Activated CD8-positive, alpha-beta memory T cell treated with anti-CD3 and anti-CD28 coated beads, Interleukin-2, amount 10 ng/mL, durations not matched to agents 7 days and 5 days (primary cell): ENCODE results near the gene GPR183. TPM values are rescaled to one million over a fixed set of nuclear protein-coding genes. Genes with fewer than 3 reads are reported as not detected.

Source experiments
- ATAC-seq: fragments of 150-1000 bp; cut with Tn5 transposase; one replicate; pipeline ENCODE4 v1.10.0; 2021; ENCODE audit warnings: moderate library complexity
- CTCF ChIA-PET: fragments of 350-600 bp; sonication (Branson Sonifier 250); formaldehyde crosslinking; loops from one replicate; lab custom pipeline; 2021; ENCODE audit warnings: antibody characterized with exemption; lab: Charles Lee
- DNase-seq: peaks from one replicate; pipeline ENCODE4 v3.0.0-alpha.2; 2020
- H3K27ac Mint-ChIP-seq: one replicate; pipeline ENCODE4 v1.8.0; 2021; ENCODE audit warnings: mild to moderate bottlenecking, mixed read lengths
- H3K27me3 Mint-ChIP-seq: one replicate; pipeline ENCODE4 v1.8.0; 2021; ENCODE audit warnings: mixed read lengths
- H3K36me3 Mint-ChIP-seq: one replicate; pipeline ENCODE4 v1.8.0; 2021; ENCODE audit warnings: mild to moderate bottlenecking, mixed read lengths
- H3K4me1 Mint-ChIP-seq: one replicate; pipeline ENCODE4 v1.8.0; 2021; ENCODE audit warnings: mixed read lengths
- H3K4me3 Mint-ChIP-seq: one replicate; pipeline ENCODE4 v1.8.0; 2021; ENCODE audit warnings: mild to moderate bottlenecking, moderate library complexity, mixed read lengths
- H3K9me3 Mint-ChIP-seq: one replicate; pipeline ENCODE4 v1.8.0; 2022; ENCODE audit warnings: low read depth, mixed read lengths
- total RNA-seq, 2 experiments: library from RNA; stranded (reverse); gene quantifications; one replicate each; pipeline ENCODE4 v1.2.3, GENCODE V29; 2021

GPR183 gene
- total RNA-seq, 2 experiments from 2014 or later, result 15.3 to 19.5 TPM

DNA sequence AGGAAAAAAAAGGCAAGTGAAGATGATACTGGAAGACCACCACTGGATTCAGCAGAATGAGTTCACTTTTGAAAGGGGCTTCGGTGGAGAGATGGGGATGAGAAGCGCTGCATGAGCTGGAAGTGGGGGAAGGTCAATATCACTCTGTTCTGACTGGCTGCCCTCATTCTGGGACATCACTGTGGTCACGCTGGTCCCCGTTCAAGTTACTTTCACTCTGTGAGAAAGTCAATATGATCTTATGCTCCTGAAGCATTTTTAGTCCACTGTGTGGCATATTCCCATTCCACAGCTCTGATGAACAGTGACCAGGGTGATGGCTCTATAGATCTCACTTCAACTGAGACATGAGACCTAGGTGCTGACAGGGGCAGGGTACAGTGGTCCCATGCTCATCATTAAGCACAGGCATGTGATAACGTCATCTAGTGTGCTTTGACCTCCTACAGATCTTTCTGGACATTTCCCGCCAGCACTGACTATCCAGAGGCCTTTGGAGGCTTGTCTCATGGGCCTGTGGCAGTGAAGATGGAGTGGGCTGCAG, 40.2 kb upstream of the GPR183 start:
- no peak overlapping the region for H3K27ac Mint-ChIP-seq
- CTCF ChIA-PET, result no interaction called here
- H3K9me3 Mint-ChIP-seq, result no peaks in the 10 kb centered on the region
- ATAC-seq (no peak), DNase-seq (no peak)
- H3K4me3 Mint-ChIP-seq, result no peak overlapping the region
- H3K27me3 Mint-ChIP-seq, result no peaks in the 10 kb centered on the region
- peaks cover 35% of the 10 kb centered on the region for H3K4me1 Mint-ChIP-seq
- H3K36me3 Mint-ChIP-seq, result peaks cover 31% of the 10 kb centered on the region

- DNase-seq, result no peak
- no peak for ATAC-seq
- Mint-ChIP-seq H3K27me3 (no peaks in the 10 kb centered on the region), H3K4me3 (no peak overlapping the region), H3K27ac (no peak overlapping the region), H3K9me3 (no peaks in the 10 kb centered on the region), H3K4me1 (peaks cover 26% of the 10 kb centered on the region), H3K36me3 (peaks cover 36% of the 10 kb centered on the region)
- CTCF ChIA-PET, result no interaction called here
Measured at GRCh38 chr13:99346335-99347042, 39.3 kb upstream of the GPR183 start.

- CTCF ChIA-PET, result interaction anchor here (0.8 kb wide), 1 partner anchor 92 kb away, joined by 3 read pairs; no protein-coding TSS in a partner anchor
- no peak overlapping the region for H3K4me3 Mint-ChIP-seq
- no peak overlapping the region for H3K27ac Mint-ChIP-seq
- peaks cover 27% of the 10 kb centered on the region for H3K4me1 Mint-ChIP-seq
- peaks cover 47% of the 10 kb centered on the region for H3K36me3 Mint-ChIP-seq
- H3K27me3 Mint-ChIP-seq, result no peaks in the 10 kb centered on the region
- ATAC-seq (no peak), DNase-seq (no peak)
- H3K9me3 Mint-ChIP-seq, result no peaks in the 10 kb centered on the region
Measured at GRCh38 chr13:99345345-99345744, 38.1 kb upstream of the GPR183 start.

DNA sequence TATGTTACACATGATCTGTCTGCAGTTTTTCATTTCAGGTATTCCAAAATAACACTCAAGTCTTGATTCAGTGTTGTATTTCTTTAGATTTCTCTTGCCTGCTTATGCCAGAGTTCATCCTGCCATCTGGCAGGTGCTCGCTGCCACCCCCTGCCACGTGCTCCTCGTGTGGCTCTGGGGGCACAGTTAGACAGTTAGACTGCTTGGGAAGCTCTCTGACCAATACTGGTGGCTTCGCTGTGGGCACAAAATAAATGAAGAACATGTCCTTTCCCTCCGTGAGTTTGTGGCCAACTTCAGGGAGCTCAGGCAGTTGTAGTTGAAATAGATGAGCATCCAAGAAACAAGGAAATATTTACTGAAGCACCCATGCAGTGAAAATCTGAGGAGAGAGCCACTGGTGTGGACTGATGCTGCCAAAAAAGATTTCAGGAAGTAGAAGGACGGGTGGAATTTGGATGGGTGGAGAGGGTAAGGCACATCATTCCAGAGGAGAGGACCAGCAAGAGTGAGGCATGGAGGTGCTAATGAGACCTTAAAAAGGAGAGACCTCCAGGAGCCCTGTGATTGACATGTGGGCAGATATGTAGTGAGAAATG, 37.5 kb upstream of the GPR183 start:
- ATAC-seq, result no peak
- Mint-ChIP-seq H3K4me3 (no peak overlapping the region), H3K27me3 (no peaks in the 10 kb centered on the region), H3K9me3 (no peaks in the 10 kb centered on the region), H3K4me1 (peaks cover 34% of the 10 kb centered on the region), H3K27ac (no peak overlapping the region), H3K36me3 (peaks cover 48% of the 10 kb centered on the region)
- DNase-seq, result no peak
- CTCF ChIA-PET, result no interaction called here

- peaks cover 49% of the 10 kb centered on the region for H3K36me3 Mint-ChIP-seq
- DNase-seq (peak; percentile 22), ATAC-seq (no peak)
- no peaks in the 10 kb centered on the region for H3K9me3 Mint-ChIP-seq
- H3K4me1 Mint-ChIP-seq, result peaks cover 40% of the 10 kb centered on the region
- CTCF ChIA-PET, result interaction anchor here (0.8 to 2.0 kb wide), 2 partner anchors 9 to 71 kb away, joined by 3 to 7 read pairs; no protein-coding TSS in a partner anchor
- no peak overlapping the region for H3K4me3 Mint-ChIP-seq
- no peaks in the 10 kb centered on the region for H3K27me3 Mint-ChIP-seq
- no peak overlapping the region for H3K27ac Mint-ChIP-seq
Measured at GRCh38 chr13:99342723-99343315, 35.6 kb upstream of the GPR183 start.

- Mint-ChIP-seq H3K4me3 (no peak overlapping the region), H3K27ac (no peak overlapping the region), H3K4me1 (peaks cover 37% of the 10 kb centered on the region)
Measured at GRCh38 chr13:99341969-99342722, 34.9 kb upstream of the GPR183 start.

DNA sequence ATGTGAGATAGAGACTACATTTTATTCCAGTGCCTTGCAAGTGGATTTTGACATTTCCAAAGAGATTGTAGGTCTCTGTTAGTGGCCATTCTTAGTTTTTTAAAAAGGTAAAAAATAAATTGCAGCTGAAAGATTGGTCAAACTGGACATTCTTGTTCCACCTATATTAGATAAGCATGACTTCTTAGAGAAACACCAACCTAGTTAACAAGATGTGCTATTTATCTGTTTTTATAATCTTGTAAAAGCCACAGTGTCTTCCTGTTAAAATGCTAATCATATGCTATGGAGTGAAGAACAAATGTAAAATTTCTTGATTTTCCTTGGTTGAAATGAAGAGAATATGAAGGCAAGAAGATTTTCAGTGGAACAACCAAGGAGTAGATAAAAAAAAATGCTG, 33.4 kb upstream of the GPR183 start:
- CTCF ChIA-PET, result interaction anchor here (1.1 to 1.7 kb wide), 2 partner anchors 12 to 74 kb away, joined by 3 to 4 read pairs; no protein-coding TSS in a partner anchor
- no peak overlapping the region for H3K4me3 Mint-ChIP-seq
- DNase-seq, result no peak
- peak; percentile 43 for ATAC-seq
- no peak overlapping the region for H3K27ac Mint-ChIP-seq
- no peaks in the 10 kb centered on the region for H3K9me3 Mint-ChIP-seq
- peaks cover 50% of the 10 kb centered on the region for H3K36me3 Mint-ChIP-seq
- H3K4me1 Mint-ChIP-seq, result peaks cover 32% of the 10 kb centered on the region
- H3K27me3 Mint-ChIP-seq, result no peaks in the 10 kb centered on the region

More at GRCh38 chr13:99341969-99342722, 34.9 kb upstream of the GPR183 start:
- H3K9me3 Mint-ChIP-seq, result no peaks in the 10 kb centered on the region
- CTCF ChIA-PET, result interaction anchor here (0.8 to 2.0 kb wide), 3 partner anchors 9 to 71 kb away, joined by 3 to 7 read pairs (median 3); no protein-coding TSS in a partner anchor
- H3K36me3 Mint-ChIP-seq, result peaks cover 53% of the 10 kb centered on the region
- no peaks in the 10 kb centered on the region for H3K27me3 Mint-ChIP-seq
- no peak for DNase-seq
- ATAC-seq, result no peak

- Mint-ChIP-seq H3K9me3 (no peaks in the 10 kb centered on the region), H3K27me3 (no peaks in the 10 kb centered on the region), H3K36me3 (peaks cover 48% of the 10 kb centered on the region), H3K4me1 (peaks cover 32% of the 10 kb centered on the region), H3K4me3 (no peak overlapping the region), H3K27ac (peak overlapping the region; percentile 18)
- peak; percentile 71 for ATAC-seq
- CTCF ChIA-PET, result interaction anchor here (1.7 kb wide), 1 partner anchor 74 kb away, joined by 4 read pairs; no protein-coding TSS in a partner anchor
- DNase-seq, result peak; percentile 61
Measured at GRCh38 chr13:99339736-99340397, 32.7 kb upstream of the GPR183 start.

GRCh38 chr13:99339230-99339721, 32.1 kb upstream of the GPR183 start:
- H3K27me3 Mint-ChIP-seq, result no peaks in the 10 kb centered on the region

DNA sequence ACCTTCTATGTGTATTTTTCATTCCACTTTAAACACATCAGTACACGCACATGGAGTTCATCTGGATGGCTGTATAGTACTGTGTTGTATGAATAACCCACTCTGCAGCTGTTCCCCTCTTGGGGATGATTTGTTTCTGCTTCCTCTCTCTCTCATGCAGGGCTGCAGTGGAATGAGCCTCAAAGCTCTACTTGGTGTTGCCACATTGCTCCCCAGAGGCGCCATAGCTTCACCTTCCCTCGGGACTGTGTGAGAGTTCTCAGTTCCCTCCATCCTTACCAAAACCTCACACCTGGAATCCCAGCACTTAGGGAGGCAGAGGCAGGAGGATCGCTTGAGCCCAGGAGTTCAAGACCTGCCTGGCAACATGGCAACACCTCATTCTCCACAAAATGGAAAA, 28.4 kb upstream of the GPR183 start:
- DNase-seq, result no peak
- H3K4me1 Mint-ChIP-seq, result peaks cover 43% of the 10 kb centered on the region
- no peak overlapping the region for H3K4me3 Mint-ChIP-seq
- peaks cover 40% of the 10 kb centered on the region for H3K36me3 Mint-ChIP-seq
- CTCF ChIA-PET, result interaction anchor here (0.7 to 1.8 kb wide), 6 partner anchors 11 to 159 kb away, joined by 3 to 7 read pairs (median 3); no protein-coding TSS in a partner anchor
- H3K9me3 Mint-ChIP-seq, result no peaks in the 10 kb centered on the region
- H3K27ac Mint-ChIP-seq, result no peak overlapping the region
- ATAC-seq, result no peak
- H3K27me3 Mint-ChIP-seq, result no peaks in the 10 kb centered on the region

More at GRCh38 chr13:99339230-99339721, 32.1 kb upstream of the GPR183 start:
- DNase-seq, result no peak
- no peak for ATAC-seq
- H3K27ac Mint-ChIP-seq, result no peak overlapping the region
- no peaks in the 10 kb centered on the region for H3K9me3 Mint-ChIP-seq
- peaks cover 46% of the 10 kb centered on the region for H3K36me3 Mint-ChIP-seq
- H3K4me1 Mint-ChIP-seq, result peaks cover 32% of the 10 kb centered on the region
- CTCF ChIA-PET, result interaction anchor here (1.7 kb wide), 1 partner anchor 73 kb away, joined by 4 read pairs; no protein-coding TSS in a partner anchor
- no peak overlapping the region for H3K4me3 Mint-ChIP-seq

- CTCF ChIA-PET, result interaction anchor here (1.0 to 1.8 kb wide), 5 partner anchors 11 to 142 kb away, joined by 3 to 7 read pairs (median 3); no protein-coding TSS in a partner anchor
- ATAC-seq (no peak), DNase-seq (no peak)
- no peak overlapping the region for H3K27ac Mint-ChIP-seq
- H3K36me3 Mint-ChIP-seq, result peaks cover 39% of the 10 kb centered on the region
- no peaks in the 10 kb centered on the region for H3K9me3 Mint-ChIP-seq
- H3K4me1 Mint-ChIP-seq, result peaks cover 38% of the 10 kb centered on the region
- H3K4me3 Mint-ChIP-seq, result no peak overlapping the region
- H3K27me3 Mint-ChIP-seq, result no peaks in the 10 kb centered on the region
Measured at GRCh38 chr13:99335087-99335486, 27.9 kb upstream of the GPR183 start.

GRCh38 chr13:99334221-99334620, 27.0 kb upstream of the GPR183 start:
- no peak overlapping the region for H3K27ac Mint-ChIP-seq
- ATAC-seq, result no peak
- no peaks in the 10 kb centered on the region for H3K27me3 Mint-ChIP-seq
- no peak for DNase-seq
- peaks cover 34% of the 10 kb centered on the region for H3K4me1 Mint-ChIP-seq
- no peak overlapping the region for H3K4me3 Mint-ChIP-seq
- H3K9me3 Mint-ChIP-seq, result no peaks in the 10 kb centered on the region
- CTCF ChIA-PET, result interaction anchor here (1.0 to 1.8 kb wide), 5 partner anchors 18 to 141 kb away, joined by 3 to 7 read pairs (median 3); no protein-coding TSS in a partner anchor
- H3K36me3 Mint-ChIP-seq, result peaks cover 46% of the 10 kb centered on the region
